Tibial nerve (tissue), 3 donors: ENCODE results near the gene TGFBI.

ENCODE experiments used
- CTCF ChIP-seq, 5 experiments: fragments of 200-600 bp in 3 of 5; fragments of 450-650 bp in 2 of 5; sonication (generic) in 3 of 5; IDR thresholded peaks; one replicate each; pipeline ENCODE4 v1.5.1; 2016 to 2019; ENCODE audit warnings: antibody characterized with exemption in 5 of 5, mild to moderate bottlenecking in 3 of 5, moderate library complexity in 2 of 5
- POLR2A ChIP-seq, 2 donors: fragments of 450-650 bp; IDR thresholded peaks; one replicate each; pipeline ENCODE4 v1.6.1; 2017; ENCODE audit warnings: antibody characterized with exemption in 2 of 2, mild to moderate bottlenecking in 2 of 2, moderate library complexity in 2 of 2

- TF ChIP-seq CTCF (IDR thresholded peaks at IDR 0.05) (no peak), POLR2A (IDR thresholded peaks at IDR 0.05) (no peak)
Measured at GRCh38 chr5:136039202-136039601, 10.4 kb downstream of the TGFBI start.
